Measurements from ENCODE around the gene AFP. TPM values are rescaled to one million over a fixed set of nuclear protein-coding genes. Genes with fewer than 3 reads are reported as not detected.

AFP gene
- total and polyA plus RNA-seq, 10 of the 15 experiments (the other 5 are each of a cell fraction or from before 2014, with no cell fraction given), result 0.72 TPM; not detected in 9

DNA sequence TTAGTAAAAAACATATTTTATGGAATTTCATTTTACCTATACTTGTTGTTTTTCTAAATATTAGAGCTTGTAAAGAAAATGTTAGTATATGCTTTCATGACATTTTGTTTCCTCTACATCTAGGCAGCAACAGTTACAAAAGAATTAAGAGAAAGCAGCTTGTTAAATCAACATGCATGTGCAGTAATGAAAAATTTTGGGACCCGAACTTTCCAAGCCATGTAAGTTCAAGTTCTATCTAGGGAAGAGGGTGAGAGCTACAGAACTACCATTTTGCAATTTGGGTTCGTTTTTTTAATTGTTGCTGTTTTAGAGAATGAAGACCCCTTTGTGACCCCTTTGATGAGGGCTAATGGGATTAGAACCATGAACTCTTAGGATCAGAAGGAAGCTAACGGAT lies 7.2 kb downstream of the AFP start:
- no peaks in the 10 kb centered on the region for H4K20me1 ChIP-seq (ENCODE audit: control insufficient read depth, insufficient read depth)
- in situ Hi-C loops (cut with MboI), result loop anchor here (10.0 kb wide), 1 partner anchor 212 kb away; no protein-coding TSS in a partner anchor

More for the DNA sequence above, 7.2 kb downstream of the AFP start:
- Histone ChIP-seq H3K27me3 (replicated peaks in 1 of 2; ENCODE audit: control insufficient read depth in 2 of 2, insufficient read depth in 2 of 2, low read length in 1 of 2) (no peaks in the 10 kb centered on the region; a peak in 1 of 4 replicates), H3K4me1 (ENCODE audit: control insufficient read depth, insufficient read depth, low read length) (no peaks in the 10 kb centered on the region), H3K27ac (ENCODE audit: control insufficient read depth, insufficient read depth) (no peak overlapping the region), H3K4me2 (ENCODE audit: control insufficient read depth, insufficient read depth) (no peak overlapping the region), H3K4me3 (no peak overlapping the region), H2AFZ (ENCODE audit: control insufficient read depth, low read depth, low read length) (no peak overlapping the region), H3K9me3 (replicated peaks; ENCODE audit: control insufficient read depth, insufficient read depth, low read length) (no peaks in the 10 kb centered on the region), H3K9ac (ENCODE audit: control insufficient read depth, insufficient read depth, low read length) (no peak overlapping the region), H3K79me2 (ENCODE audit: control insufficient read depth, insufficient read depth, low read length) (no peaks in the 10 kb centered on the region), H3K36me3 (ENCODE audit: control insufficient read depth in 2 of 2, insufficient read depth in 2 of 2, low read length in 1 of 2) (no peaks in the 10 kb centered on the region)
- TF ChIP-seq MEF2A (IDR thresholded peaks at IDR 0.05; ENCODE audit: insufficient read depth, low read depth, low read length), result no peak
- TF ChIP-seq, protein P1, sequence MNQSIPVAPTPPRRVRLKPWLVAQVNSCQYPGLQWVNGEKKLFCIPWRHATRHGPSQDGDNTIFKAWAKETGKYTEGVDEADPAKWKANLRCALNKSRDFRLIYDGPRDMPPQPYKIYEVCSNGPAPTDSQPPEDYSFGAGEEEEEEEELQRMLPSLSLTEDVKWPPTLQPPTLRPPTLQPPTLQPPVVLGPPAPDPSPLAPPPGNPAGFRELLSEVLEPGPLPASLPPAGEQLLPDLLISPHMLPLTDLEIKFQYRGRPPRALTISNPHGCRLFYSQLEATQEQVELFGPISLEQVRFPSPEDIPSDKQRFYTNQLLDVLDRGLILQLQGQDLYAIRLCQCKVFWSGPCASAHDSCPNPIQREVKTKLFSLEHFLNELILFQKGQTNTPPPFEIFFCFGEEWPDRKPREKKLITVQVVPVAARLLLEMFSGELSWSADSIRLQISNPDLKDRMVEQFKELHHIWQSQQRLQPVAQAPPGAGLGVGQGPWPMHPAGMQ (IDR thresholded peaks at IDR 0.05; ENCODE audit: borderline replicate concordance), result no peak
- TF ChIP-seq ZZZ3 (IDR thresholded peaks at IDR 0.05; ENCODE audit: control insufficient read depth, insufficient read length, low read depth), result no peak
- no peak for TF ChIP-seq TCF7 (IDR thresholded peaks at IDR 0.05; ENCODE audit: borderline replicate concordance)
- TF ChIP-seq, protein P2, sequence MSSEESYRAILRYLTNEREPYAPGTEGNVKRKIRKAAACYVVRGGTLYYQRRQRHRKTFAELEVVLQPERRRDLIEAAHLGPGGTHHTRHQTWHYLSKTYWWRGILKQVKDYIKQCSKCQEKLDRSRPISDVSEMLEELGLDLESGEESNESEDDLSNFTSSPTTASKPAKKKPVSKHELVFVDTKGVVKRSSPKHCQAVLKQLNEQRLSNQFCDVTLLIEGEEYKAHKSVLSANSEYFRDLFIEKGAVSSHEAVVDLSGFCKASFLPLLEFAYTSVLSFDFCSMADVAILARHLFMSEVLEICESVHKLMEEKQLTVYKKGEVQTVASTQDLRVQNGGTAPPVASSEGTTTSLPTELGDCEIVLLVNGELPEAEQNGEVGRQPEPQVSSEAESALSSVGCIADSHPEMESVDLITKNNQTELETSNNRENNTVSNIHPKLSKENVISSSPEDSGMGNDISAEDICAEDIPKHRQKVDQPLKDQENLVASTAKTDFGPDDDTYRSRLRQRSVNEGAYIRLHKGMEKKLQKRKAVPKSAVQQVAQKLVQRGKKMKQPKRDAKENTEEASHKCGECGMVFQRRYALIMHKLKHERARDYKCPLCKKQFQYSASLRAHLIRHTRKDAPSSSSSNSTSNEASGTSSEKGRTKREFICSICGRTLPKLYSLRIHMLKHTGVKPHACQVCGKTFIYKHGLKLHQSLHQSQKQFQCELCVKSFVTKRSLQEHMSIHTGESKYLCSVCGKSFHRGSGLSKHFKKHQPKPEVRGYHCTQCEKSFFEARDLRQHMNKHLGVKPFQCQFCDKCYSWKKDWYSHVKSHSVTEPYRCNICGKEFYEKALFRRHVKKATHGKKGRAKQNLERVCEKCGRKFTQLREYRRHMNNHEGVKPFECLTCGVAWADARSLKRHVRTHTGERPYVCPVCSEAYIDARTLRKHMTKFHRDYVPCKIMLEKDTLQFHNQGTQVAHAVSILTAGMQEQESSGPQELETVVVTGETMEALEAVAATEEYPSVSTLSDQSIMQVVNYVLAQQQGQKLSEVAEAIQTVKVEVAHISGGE (CRISPR knock-in tag; IDR thresholded peaks at IDR 0.05), result no peak
- TF ChIP-seq CHD1 (IDR thresholded peaks at IDR 0.05; ENCODE audit: low read depth, low read length), result no peak
- TF ChIP-seq SMARCA5 (IDR thresholded peaks at IDR 0.05), result no peak
- TF ChIP-seq CBFB (IDR thresholded peaks at IDR 0.05; ENCODE audit: low read depth), result no peak
- no peak for TF ChIP-seq SIX5 (IDR thresholded peaks at IDR 0.05; ENCODE audit: low read depth, low read length, severe bottlenecking)
- no peak for TF ChIP-seq E4F1 (IDR thresholded peaks at IDR 0.05; ENCODE audit: borderline replicate concordance, partially characterized antibody)
- no peak for TF ChIP-seq GABPA (IDR thresholded peaks at IDR 0.05; ENCODE audit: low read depth)
- 0% methylated on average over 3 of the region's 3 CpGs for WGBS (ENCODE audit: insufficient coverage, insufficient replicate concordance, low lambda C conversion rate, missing lambda C conversion rate)
- BruUV-seq (replicated peaks), result no TSS peak
- FAIRE-seq, result no peak
- ChIA-PET RAD21 (ENCODE audit: unreplicated experiment) (interaction anchor here (1.0 to 1.9 kb wide), 2 partner anchors 102 to 130 kb away, joined by 3 to 6 read pairs; no protein-coding TSS in a partner anchor), SMC1A (ENCODE audit: uncharacterized antibody, unreplicated experiment) (interaction anchor here (0.6 to 1.5 kb wide), 6 partner anchors 18 to 416 kb away, joined by 3 to 8 read pairs (median 3); no protein-coding TSS in a partner anchor), CTCF (interaction anchor here (0.7 to 2.3 kb wide), 7 partner anchors 9 to 184 kb away, joined by 3 to 10 read pairs (median 3); no protein-coding TSS in a partner anchor), POLR2A (no interaction called here)
- intact Hi-C loops (cut with micrococcal nuclease; ENCODE audit: unreplicated experiment), result no loop called here
- ATAC-seq, result no peak
- DNase-seq (ENCODE audit: low read depth, low spot score), result no peak
